HepG2 (cell line): Measurements from ENCODE around the gene MSMO1. TPM values are rescaled to one million over a fixed set of nuclear protein-coding genes. Genes with fewer than 3 reads are reported as not detected.
A peak's percentile ranks its signal among the peaks of the same experiment; 100 is the strongest.

Experiments used
- ATF7-NPFF ChIP-seq: sonication (generic); formaldehyde crosslinking; IDR thresholded peaks from 2 replicates; pipeline ENCODE4 v1.8.1; 2023; ENCODE audit warnings: mild to moderate bottlenecking, low read depth, missing genetic modification reagents, moderate library complexity
- FOSL2 ChIP-seq: sonication (generic); formaldehyde crosslinking; IDR thresholded peaks from 2 replicates; pipeline ENCODE4 v1.4.0; 2020; ENCODE audit warnings: missing genetic modification reagents
- FOXA1 ChIP-seq, 2 experiments: fragments of 450-650 bp in 1 of 2; sonication (generic) in 1 of 2; formaldehyde crosslinking in 1 of 2; IDR thresholded peaks; 2 replicates each; pipeline versions ENCODE4 v1.4.0 to v1.6.1; 2016 to 2020; ENCODE audit warnings: missing genetic modification reagents in 1 of 2
- FOXP1 ChIP-seq, 2 experiments: fragments of 450-650 bp in 1 of 2; IDR thresholded peaks; 2 replicates each; pipeline ENCODE4 v1.6.1; 2017 to 2018; ENCODE audit warnings: antibody characterized with exemption in 1 of 2
- KLF15 ChIP-seq: sonication (generic); formaldehyde crosslinking; IDR thresholded peaks from 2 replicates; pipeline ENCODE4 v1.8.1; 2023; ENCODE audit warnings: borderline replicate concordance, mild to moderate bottlenecking, inconsistent platforms, missing genetic modification reagents, mixed read lengths
- LBX2 ChIP-seq: sonication (generic); formaldehyde crosslinking; IDR thresholded peaks from 2 replicates; pipeline ENCODE4 v1.5.0; 2020; ENCODE audit warnings: missing genetic modification reagents, mild to moderate bottlenecking, borderline replicate concordance
- PHF8 ChIP-seq: sonication (generic); formaldehyde crosslinking; IDR thresholded peaks from 2 replicates; pipeline ENCODE4 v1.5.0; 2020; ENCODE audit warnings: missing genetic modification reagents
- SP140L ChIP-seq: sonication (generic); formaldehyde crosslinking; IDR thresholded peaks from 2 replicates; pipeline ENCODE4 v1.4.0; 2020; ENCODE audit warnings: missing genetic modification reagents, borderline replicate concordance
- TSC22D2 ChIP-seq: sonication (generic); formaldehyde crosslinking; IDR thresholded peaks from 2 replicates; pipeline ENCODE4 v1.5.1; 2020; ENCODE audit warnings: missing genetic modification reagents, mild to moderate bottlenecking, borderline replicate concordance
- ZNF225 ChIP-seq: sonication (generic); formaldehyde crosslinking; IDR thresholded peaks from 2 replicates; pipeline ENCODE4 v1.4.0; 2020; ENCODE audit warnings: mild to moderate bottlenecking, missing genetic modification reagents
- ZNF230 ChIP-seq: sonication (generic); formaldehyde crosslinking; IDR thresholded peaks from 2 replicates; pipeline ENCODE4 v1.4.0; 2020; ENCODE audit warnings: mild to moderate bottlenecking, missing genetic modification reagents
- ZNF550 ChIP-seq: sonication (generic); formaldehyde crosslinking; IDR thresholded peaks from 2 replicates; pipeline ENCODE4 v1.4.0; 2020; ENCODE audit warnings: mild to moderate bottlenecking, missing genetic modification reagents, borderline replicate concordance
- ZNF556 ChIP-seq: sonication (generic); formaldehyde crosslinking; IDR thresholded peaks from 2 replicates; pipeline ENCODE4 v1.4.0; 2020; ENCODE audit warnings: mild to moderate bottlenecking, missing genetic modification reagents, borderline replicate concordance
- polyA plus RNA-seq, 8 experiments: library from polyadenylated mRNA; depleted of rRNA in 3 of 8; stranded (reverse) in 7 of 8; unstranded in 1 of 8; fragments of >200 nt; fragmentation: Illumina TruSeq in 4 of 8; extraction: Trizol in 4 of 8; gene quantifications; 2 replicates each; pipeline versions ENCODE4 v1.2.1 to v1.2.3, GENCODE V29; 2011 to 2016; ENCODE audit warnings: low read depth in 4 of 8, missing spikeins in 1 of 8, mixed read lengths in 1 of 8; ENCODE audit not compliant: insufficient read depth in 1 of 8
- total RNA-seq, 5 experiments: library from RNA; depleted of rRNA; stranded (reverse); fragments of >200 nt; fragmentation: Illumina TruSeq; extraction: Trizol; gene quantifications; 2 replicates each; pipeline ENCODE4 v1.2.3, GENCODE V29; 2016; ENCODE audit warnings: low read depth in 1 of 5
- TF ChIP-seq, protein P1 (sequence below): IDR thresholded peaks from 2 replicates; pipeline ENCODE4 v1.6.1; 2012; ENCODE audit warnings: low read depth, low read length, improper control_type of control experiment
- TF ChIP-seq, protein P2 (sequence below): sonication (generic); formaldehyde crosslinking; IDR thresholded peaks from 2 replicates; pipeline ENCODE4 v1.5.0; 2020; ENCODE audit warnings: missing genetic modification reagents
- TF ChIP-seq, protein P3 (sequence below): sonication (generic); formaldehyde crosslinking; IDR thresholded peaks from 2 replicates; pipeline ENCODE4 v1.5.0; 2020; ENCODE audit warnings: mild to moderate bottlenecking, missing genetic modification reagents, borderline replicate concordance

Gene MSMO1
- total and polyA plus RNA-seq, 2 of the 13 experiments (the other 11 are each of a cell fraction or from before 2014, with no cell fraction given), result 98.1 to 216 TPM

DNA sequence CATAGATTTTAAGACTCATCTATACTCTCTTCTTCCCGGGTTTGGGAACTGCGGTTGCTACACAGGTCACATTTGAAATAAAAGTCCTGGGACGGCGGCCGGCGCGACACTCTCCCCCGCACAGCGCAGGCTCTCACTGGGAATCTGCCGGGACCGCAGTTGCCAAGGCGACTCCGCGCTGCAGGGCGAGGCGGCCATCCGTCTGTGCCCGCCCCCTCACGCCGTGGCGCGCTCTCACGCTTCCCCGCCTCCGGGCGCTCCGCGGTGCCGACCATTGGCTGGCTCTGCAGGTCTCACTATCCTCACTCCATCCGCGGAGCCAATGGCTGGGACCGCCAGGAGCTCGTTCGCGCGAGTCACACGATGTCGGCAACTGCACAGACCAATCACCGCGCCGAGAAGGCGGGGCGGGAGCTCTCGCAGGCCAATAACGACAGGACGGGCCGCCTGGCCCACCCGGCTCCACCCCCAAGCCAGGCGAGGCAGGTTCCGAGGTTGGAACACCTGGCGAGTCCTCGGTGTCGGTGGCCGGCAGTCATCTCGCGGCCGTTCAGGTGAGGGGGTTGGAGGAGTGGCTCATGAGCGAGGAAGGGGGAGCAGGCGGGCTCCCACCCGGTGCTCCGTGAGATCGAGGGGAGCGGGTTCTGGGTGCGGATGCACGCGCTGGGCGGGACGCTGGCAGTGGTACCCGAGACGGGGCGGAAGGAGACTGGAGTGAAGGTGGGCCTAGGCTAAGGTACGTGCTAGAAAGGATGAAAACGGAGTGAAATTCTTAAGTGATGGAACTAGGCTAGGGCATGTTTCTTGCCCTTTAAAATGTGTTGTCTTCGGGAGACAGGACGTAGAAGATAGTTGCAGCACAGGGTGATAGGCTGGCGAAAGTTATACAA lies at the start of gene MSMO1 (continued):
- TF ChIP-seq, protein P1, sequence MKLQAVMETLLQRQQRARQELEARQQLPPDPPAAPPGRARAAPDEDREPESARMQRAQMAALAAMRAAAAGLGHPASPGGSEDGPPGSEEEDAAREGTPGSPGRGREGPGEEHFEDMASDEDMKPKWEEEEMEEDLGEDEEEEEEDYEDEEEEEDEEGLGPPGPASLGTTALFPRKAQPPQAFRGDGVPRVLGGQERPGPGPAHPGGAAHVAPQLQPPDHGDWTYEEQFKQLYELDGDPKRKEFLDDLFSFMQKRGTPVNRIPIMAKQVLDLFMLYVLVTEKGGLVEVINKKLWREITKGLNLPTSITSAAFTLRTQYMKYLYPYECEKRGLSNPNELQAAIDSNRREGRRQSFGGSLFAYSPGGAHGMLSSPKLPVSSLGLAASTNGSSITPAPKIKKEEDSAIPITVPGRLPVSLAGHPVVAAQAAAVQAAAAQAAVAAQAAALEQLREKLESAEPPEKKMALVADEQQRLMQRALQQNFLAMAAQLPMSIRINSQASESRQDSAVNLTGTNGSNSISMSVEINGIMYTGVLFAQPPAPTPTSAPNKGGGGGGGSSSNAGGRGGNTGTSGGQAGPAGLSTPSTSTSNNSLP, result no peak
- TF ChIP-seq FOXA1 (IDR thresholded peaks at IDR 0.05), result no peak
- TF ChIP-seq FOXA1 (CRISPR knock-in tag; IDR thresholded peaks at IDR 0.05), result no peak; the same call in none of the 2 replicates
- peak; percentile 84; the same call in 1 of the 2 replicates for TF ChIP-seq KLF15 (CRISPR knock-in tag)
- 0 out of 2 replicates have a peak, but pooled peaks have one; percentile 29 for TF ChIP-seq LBX2 (CRISPR knock-in tag)
- TF ChIP-seq ATF7-NPFF, result peak; percentile 64; the same call in 1 of the 2 replicates
- TF ChIP-seq ZNF550 (CRISPR knock-in tag), result no peak
- TF ChIP-seq, protein P2, sequence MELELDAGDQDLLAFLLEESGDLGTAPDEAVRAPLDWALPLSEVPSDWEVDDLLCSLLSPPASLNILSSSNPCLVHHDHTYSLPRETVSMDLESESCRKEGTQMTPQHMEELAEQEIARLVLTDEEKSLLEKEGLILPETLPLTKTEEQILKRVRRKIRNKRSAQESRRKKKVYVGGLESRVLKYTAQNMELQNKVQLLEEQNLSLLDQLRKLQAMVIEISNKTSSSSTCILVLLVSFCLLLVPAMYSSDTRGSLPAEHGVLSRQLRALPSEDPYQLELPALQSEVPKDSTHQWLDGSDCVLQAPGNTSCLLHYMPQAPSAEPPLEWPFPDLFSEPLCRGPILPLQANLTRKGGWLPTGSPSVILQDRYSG, result no peak
- no peak; the same call in 1 of the 2 replicates for TF ChIP-seq FOSL2 (CRISPR knock-in tag)
- no peak; the same call in 1 of the 2 replicates for TF ChIP-seq ZNF230
- TF ChIP-seq PHF8 (CRISPR knock-in tag), result peak; percentile 85
- TF ChIP-seq ZNF225 (CRISPR knock-in tag), result no peak
- no peak for TF ChIP-seq SP140L
- TF ChIP-seq, protein P3, sequence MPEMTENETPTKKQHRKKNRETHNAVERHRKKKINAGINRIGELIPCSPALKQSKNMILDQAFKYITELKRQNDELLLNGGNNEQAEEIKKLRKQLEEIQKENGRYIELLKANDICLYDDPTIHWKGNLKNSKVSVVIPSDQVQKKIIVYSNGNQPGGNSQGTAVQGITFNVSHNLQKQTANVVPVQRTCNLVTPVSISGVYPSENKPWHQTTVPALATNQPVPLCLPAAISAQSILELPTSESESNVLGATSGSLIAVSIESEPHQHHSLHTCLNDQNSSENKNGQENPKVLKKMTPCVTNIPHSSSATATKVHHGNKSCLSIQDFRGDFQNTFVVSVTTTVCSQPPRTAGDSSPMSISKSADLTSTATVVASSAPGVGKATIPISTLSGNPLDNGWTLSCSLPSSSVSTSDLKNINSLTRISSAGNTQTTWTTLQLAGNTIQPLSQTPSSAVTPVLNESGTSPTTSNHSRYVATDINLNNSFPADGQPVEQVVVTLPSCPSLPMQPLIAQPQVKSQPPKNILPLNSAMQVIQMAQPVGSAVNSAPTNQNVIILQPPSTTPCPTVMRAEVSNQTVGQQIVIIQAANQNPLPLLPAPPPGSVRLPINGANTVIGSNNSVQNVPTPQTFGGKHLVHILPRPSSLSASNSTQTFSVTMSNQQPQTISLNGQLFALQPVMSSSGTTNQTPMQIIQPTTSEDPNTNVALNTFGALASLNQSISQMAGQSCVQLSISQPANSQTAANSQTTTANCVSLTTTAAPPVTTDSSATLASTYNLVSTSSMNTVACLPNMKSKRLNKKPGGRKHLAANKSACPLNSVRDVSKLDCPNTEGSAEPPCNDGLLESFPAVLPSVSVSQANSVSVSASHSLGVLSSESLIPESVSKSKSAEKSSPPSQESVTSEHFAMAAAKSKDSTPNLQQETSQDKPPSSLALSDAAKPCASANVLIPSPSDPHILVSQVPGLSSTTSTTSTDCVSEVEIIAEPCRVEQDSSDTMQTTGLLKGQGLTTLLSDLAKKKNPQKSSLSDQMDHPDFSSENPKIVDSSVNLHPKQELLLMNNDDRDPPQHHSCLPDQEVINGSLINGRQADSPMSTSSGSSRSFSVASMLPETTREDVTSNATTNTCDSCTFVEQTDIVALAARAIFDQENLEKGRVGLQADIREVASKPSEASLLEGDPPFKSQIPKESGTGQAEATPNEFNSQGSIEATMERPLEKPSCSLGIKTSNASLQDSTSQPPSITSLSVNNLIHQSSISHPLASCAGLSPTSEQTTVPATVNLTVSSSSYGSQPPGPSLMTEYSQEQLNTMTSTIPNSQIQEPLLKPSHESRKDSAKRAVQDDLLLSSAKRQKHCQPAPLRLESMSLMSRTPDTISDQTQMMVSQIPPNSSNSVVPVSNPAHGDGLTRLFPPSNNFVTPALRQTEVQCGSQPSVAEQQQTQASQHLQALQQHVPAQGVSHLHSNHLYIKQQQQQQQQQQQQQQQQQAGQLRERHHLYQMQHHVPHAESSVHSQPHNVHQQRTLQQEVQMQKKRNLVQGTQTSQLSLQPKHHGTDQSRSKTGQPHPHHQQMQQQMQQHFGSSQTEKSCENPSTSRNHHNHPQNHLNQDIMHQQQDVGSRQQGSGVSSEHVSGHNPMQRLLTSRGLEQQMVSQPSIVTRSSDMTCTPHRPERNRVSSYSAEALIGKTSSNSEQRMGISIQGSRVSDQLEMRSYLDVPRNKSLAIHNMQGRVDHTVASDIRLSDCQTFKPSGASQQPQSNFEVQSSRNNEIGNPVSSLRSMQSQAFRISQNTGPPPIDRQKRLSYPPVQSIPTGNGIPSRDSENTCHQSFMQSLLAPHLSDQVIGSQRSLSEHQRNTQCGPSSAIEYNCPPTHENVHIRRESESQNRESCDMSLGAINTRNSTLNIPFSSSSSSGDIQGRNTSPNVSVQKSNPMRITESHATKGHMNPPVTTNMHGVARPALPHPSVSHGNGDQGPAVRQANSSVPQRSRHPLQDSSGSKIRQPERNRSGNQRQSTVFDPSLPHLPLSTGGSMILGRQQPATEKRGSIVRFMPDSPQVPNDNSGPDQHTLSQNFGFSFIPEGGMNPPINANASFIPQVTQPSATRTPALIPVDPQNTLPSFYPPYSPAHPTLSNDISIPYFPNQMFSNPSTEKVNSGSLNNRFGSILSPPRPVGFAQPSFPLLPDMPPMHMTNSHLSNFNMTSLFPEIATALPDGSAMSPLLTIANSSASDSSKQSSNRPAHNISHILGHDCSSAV (CRISPR knock-in tag), result peak; percentile 72; the same call in 1 of the 2 replicates
- TF ChIP-seq TSC22D2 (CRISPR knock-in tag), result 0 out of 2 replicates have a peak, but pooled peaks have one; percentile 87
- no peak for TF ChIP-seq FOXP1 (IDR thresholded peaks at IDR 0.05)
- no peak for TF ChIP-seq FOXP1 (CRISPR knock-in tag; IDR thresholded peaks at IDR 0.05)
- TF ChIP-seq ZNF556 (CRISPR knock-in tag), result 0 out of 2 replicates have a peak, but pooled peaks have one; percentile 44
